H9 (cell line): ENCODE measurements around the gene AMPH. TPM values are rescaled to one million over a fixed set of nuclear protein-coding genes. Genes with fewer than 3 reads are reported as not detected.

ENCODE experiments used
- DNase-seq: peaks from one replicate; pipeline ENCODE4 v3.0.0-alpha.2; 2017
- H2AFZ ChIP-seq: one replicate; pipeline ENCODE4 v1.6.1; 2013; ENCODE audit warnings: mild to moderate bottlenecking, low read length, control low read depth, moderate library complexity
- H2AK5ac ChIP-seq: 2 replicates; pipeline ENCODE4 v1.6.1; 2013; ENCODE audit warnings: low read length, control low read depth, mixed read lengths; ENCODE audit not compliant: insufficient read length
- H2BK120ac ChIP-seq: one replicate; pipeline ENCODE4 v1.6.1; 2013; ENCODE audit warnings: low read depth, mild to moderate bottlenecking, low read length, control low read depth, inconsistent platforms; ENCODE audit not compliant: poor library complexity, severe bottlenecking
- H2BK12ac ChIP-seq: 2 replicates; pipeline ENCODE4 v1.6.1; 2013; ENCODE audit warnings: low read length, control low read depth, mixed read lengths, low read depth; ENCODE audit not compliant: insufficient read length
- H2BK15ac ChIP-seq: 2 replicates; pipeline ENCODE4 v1.6.1; 2013; ENCODE audit warnings: low read depth, low read length, control low read depth
- H2BK20ac ChIP-seq: one replicate; pipeline ENCODE4 v1.6.1; 2013; ENCODE audit warnings: low read depth, mild to moderate bottlenecking, low read length, control low read depth, inconsistent platforms; ENCODE audit not compliant: poor library complexity, severe bottlenecking
- H2BK5ac ChIP-seq: 2 replicates; pipeline ENCODE4 v1.6.1; 2013; ENCODE audit warnings: low read length, control low read depth, mixed read lengths; ENCODE audit not compliant: insufficient read length
- H3K14ac ChIP-seq: 2 replicates; pipeline ENCODE4 v1.6.1; 2013; ENCODE audit warnings: low read length, control low read depth; ENCODE audit not compliant: insufficient read depth
- H3K18ac ChIP-seq: 2 replicates; pipeline ENCODE4 v1.6.1; 2013; ENCODE audit warnings: low read depth, mild to moderate bottlenecking, mixed read lengths, low read length, control low read depth; ENCODE audit not compliant: insufficient read length
- H3K23ac ChIP-seq: 2 replicates; pipeline ENCODE4 v1.6.1; 2013; ENCODE audit warnings: low read length, control low read depth, mixed read lengths, low read depth; ENCODE audit not compliant: insufficient read length
- H3K23me2 ChIP-seq: 2 replicates; pipeline ENCODE4 v1.6.1; 2013; ENCODE audit warnings: low read depth, mild to moderate bottlenecking, mixed read lengths, low read length, control low read depth; ENCODE audit not compliant: insufficient read length, poor library complexity, severe bottlenecking
- H3K27ac ChIP-seq: 2 replicates; pipeline ENCODE4 v1.5.1; 2013; ENCODE audit warnings: low read length, control low read depth, mixed read lengths, low read depth; ENCODE audit not compliant: insufficient read length
- H3K27me3 ChIP-seq: 2 replicates; pipeline ENCODE4 v1.6.1; 2013; ENCODE audit warnings: low read length, control low read depth, inconsistent platforms; ENCODE audit not compliant: insufficient read depth
- H3K4ac ChIP-seq: 2 replicates; pipeline ENCODE4 v1.6.1; 2013; ENCODE audit warnings: low read depth, mild to moderate bottlenecking, control low read depth, inconsistent platforms, low read length, moderate library complexity
- H3K4me1 ChIP-seq: 2 replicates; pipeline ENCODE4 v1.6.1; 2013; ENCODE audit warnings: low read length, control low read depth, inconsistent platforms; ENCODE audit not compliant: insufficient read depth
- H3K4me2 ChIP-seq: 2 replicates; pipeline ENCODE4 v1.6.1; 2013; ENCODE audit warnings: low read length, control low read depth, mixed read lengths; ENCODE audit not compliant: insufficient read length, insufficient read depth
- H3K56ac ChIP-seq: 2 replicates; pipeline ENCODE4 v1.6.1; 2013; ENCODE audit warnings: low read depth, mild to moderate bottlenecking, mixed read lengths, low read length, control low read depth; ENCODE audit not compliant: insufficient read length
- H3K79me1 ChIP-seq: 2 replicates; pipeline ENCODE4 v1.6.1; 2013; ENCODE audit warnings: low read depth, mild to moderate bottlenecking, moderate library complexity, low read length, control low read depth, inconsistent platforms; ENCODE audit not compliant: insufficient read depth, poor library complexity, severe bottlenecking
- H3K79me2 ChIP-seq: 2 replicates; pipeline ENCODE4 v1.6.1; 2013; ENCODE audit warnings: low read length, control low read depth, inconsistent platforms; ENCODE audit not compliant: insufficient read depth
- H3K9ac ChIP-seq: 2 replicates; pipeline ENCODE4 v1.6.1; 2013; ENCODE audit warnings: low read length, control low read depth, mixed read lengths; ENCODE audit not compliant: insufficient read length; ENCODE audit errors: extremely low read depth
- H3K9me3 ChIP-seq: one replicate; pipeline ENCODE4 v1.6.1; 2013; ENCODE audit warnings: low read depth, low read length, inconsistent platforms; ENCODE audit not compliant: control insufficient read depth
- H3T11ph ChIP-seq: one replicate; pipeline ENCODE4 v1.6.1; 2013; ENCODE audit warnings: mild to moderate bottlenecking, low read length, control low read depth, inconsistent platforms
- H4K20me1 ChIP-seq: one replicate; pipeline ENCODE4 v1.6.1; 2013; ENCODE audit not compliant: control insufficient read depth, insufficient read length, insufficient read depth
- H4K5ac ChIP-seq: 2 replicates; pipeline ENCODE4 v1.6.1; 2013; ENCODE audit warnings: low read depth, mild to moderate bottlenecking, mixed read lengths, low read length, control low read depth; ENCODE audit not compliant: insufficient read length
- H4K8ac ChIP-seq: replicated peaks from 2 replicates; pipeline ENCODE4 v1.6.1; 2013; ENCODE audit warnings: low read length, control low read depth, mixed read lengths, low read depth; ENCODE audit not compliant: insufficient read length
- H4K91ac ChIP-seq: 2 replicates; pipeline ENCODE4 v1.6.1; 2013; ENCODE audit warnings: low read depth, mild to moderate bottlenecking, moderate library complexity, mixed read lengths, low read length, control low read depth; ENCODE audit not compliant: insufficient read length
- H3K27ac Mint-ChIP-seq, 3 experiments: 2 replicates in 2 of 3; 3 replicates in 1 of 3; pipeline ENCODE4 v1.8.0; 2020 to 2021; ENCODE audit warnings: mixed read lengths in 3 of 3, mild to moderate bottlenecking in 1 of 3, moderate library complexity in 1 of 3
- H3K27me3 Mint-ChIP-seq: 2 replicates; pipeline ENCODE4 v1.8.0; 2021; ENCODE audit warnings: low read depth, mild to moderate bottlenecking, moderate library complexity, mixed read lengths
- H3K36me3 Mint-ChIP-seq, 3 experiments: 2 replicates in 2 of 3; 3 replicates in 1 of 3; pipeline ENCODE4 v1.8.0; 2020 to 2021; ENCODE audit warnings: low read depth in 3 of 3, mixed read lengths in 3 of 3; ENCODE audit not compliant: insufficient read depth in 1 of 3
- H3K4me1 Mint-ChIP-seq, 2 experiments: 2 replicates each; pipeline ENCODE4 v1.8.0; 2020; ENCODE audit warnings: mixed read lengths in 2 of 2
- H3K4me3 Mint-ChIP-seq, 2 experiments: 2 replicates in 1 of 2; 3 replicates in 1 of 2; pipeline ENCODE4 v1.8.0; 2020 to 2021; ENCODE audit warnings: mild to moderate bottlenecking in 2 of 2, mixed read lengths in 2 of 2, moderate library complexity in 1 of 2
- H3K9me3 Mint-ChIP-seq, 2 experiments: 2 replicates in 1 of 2; 3 replicates in 1 of 2; pipeline ENCODE4 v1.8.0; 2020; ENCODE audit warnings: mild to moderate bottlenecking in 2 of 2, mixed read lengths in 2 of 2, moderate library complexity in 1 of 2
- WGBS: extraction: QIAGEN DNeasy Blood & Tissue Kit; methylation state at CpG from one replicate; pipeline ENCODE4 v1.1.7; 2013; ENCODE audit warnings: missing lambda C conversion rate, low lambda C conversion rate, mixed read lengths; ENCODE audit not compliant: insufficient read length; ENCODE audit errors: extremely low coverage; 5-methylcytosine and 5-hydroxymethylcytosine counted together
- total RNA-seq: library from RNA; stranded (reverse); gene quantifications from 2 replicates; pipeline ENCODE4 v1.2.1, GENCODE V29; 2021
- TF ChIP-seq, protein P1 (sequence below): fragments of 200-600 bp; sonication (generic); conservative IDR thresholded peaks from 3 replicates; pipeline ENCODE4 v1.8.0; 2021; ENCODE audit warnings: antibody characterized with exemption, mild to moderate bottlenecking

Gene AMPH
- total RNA-seq, 1 experiment from 2014 or later = 4.8 TPM

- Histone ChIP-seq H2AK5ac (no peak overlapping the region), H3K14ac (no peak overlapping the region), H2BK5ac (no peak overlapping the region), H3K23me2 (no peaks in the 10 kb centered on the region), H3K56ac (no peak overlapping the region), H3T11ph (no peak overlapping the region), H3K79me1 (no peaks in the 10 kb centered on the region), H2BK12ac (no peak overlapping the region), H4K5ac (no peak overlapping the region), H2BK15ac (no peak overlapping the region), H3K4me2 (no peak overlapping the region), H3K27ac (no peak overlapping the region), H3K4ac (no peak overlapping the region), H2AFZ (no peak overlapping the region), H4K8ac (no peak overlapping the region), H4K91ac (no peak overlapping the region), H3K27me3 (no peaks in the 10 kb centered on the region), H3K9me3 (no peaks in the 10 kb centered on the region), H3K18ac (no peak overlapping the region), H3K4me1 (no peaks in the 10 kb centered on the region), H3K23ac (no peak overlapping the region), H3K79me2 (no peaks in the 10 kb centered on the region), H2BK20ac (no peak overlapping the region), H3K9ac (no peak overlapping the region), H4K20me1 (no peaks in the 10 kb centered on the region), H2BK120ac (no peak overlapping the region)
- TF ChIP-seq, protein P1, sequence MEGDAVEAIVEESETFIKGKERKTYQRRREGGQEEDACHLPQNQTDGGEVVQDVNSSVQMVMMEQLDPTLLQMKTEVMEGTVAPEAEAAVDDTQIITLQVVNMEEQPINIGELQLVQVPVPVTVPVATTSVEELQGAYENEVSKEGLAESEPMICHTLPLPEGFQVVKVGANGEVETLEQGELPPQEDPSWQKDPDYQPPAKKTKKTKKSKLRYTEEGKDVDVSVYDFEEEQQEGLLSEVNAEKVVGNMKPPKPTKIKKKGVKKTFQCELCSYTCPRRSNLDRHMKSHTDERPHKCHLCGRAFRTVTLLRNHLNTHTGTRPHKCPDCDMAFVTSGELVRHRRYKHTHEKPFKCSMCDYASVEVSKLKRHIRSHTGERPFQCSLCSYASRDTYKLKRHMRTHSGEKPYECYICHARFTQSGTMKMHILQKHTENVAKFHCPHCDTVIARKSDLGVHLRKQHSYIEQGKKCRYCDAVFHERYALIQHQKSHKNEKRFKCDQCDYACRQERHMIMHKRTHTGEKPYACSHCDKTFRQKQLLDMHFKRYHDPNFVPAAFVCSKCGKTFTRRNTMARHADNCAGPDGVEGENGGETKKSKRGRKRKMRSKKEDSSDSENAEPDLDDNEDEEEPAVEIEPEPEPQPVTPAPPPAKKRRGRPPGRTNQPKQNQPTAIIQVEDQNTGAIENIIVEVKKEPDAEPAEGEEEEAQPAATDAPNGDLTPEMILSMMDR = no peak
- WGBS = no CpG with 5 or more reads among the region's 7 CpGs
- peaks cover 2% of the 10 kb centered on the region; the same call in 1 of the 2 replicates for H3K27me3 Mint-ChIP-seq
- no peak overlapping the region for H3K4me3 Mint-ChIP-seq
- no peaks in the 10 kb centered on the region for H3K4me1 Mint-ChIP-seq
- H3K27ac Mint-ChIP-seq = no peak overlapping the region
- H3K36me3 Mint-ChIP-seq = no peaks in the 10 kb centered on the region
- no peaks in the 10 kb centered on the region; a peak in 1 of 5 replicates for H3K9me3 Mint-ChIP-seq
- DNase-seq = no peak
Observed at GRCh38 chr7:38664972-38665371, 33.8 kb upstream of the AMPH start.
